Activated T-helper 1 cell treated with anti-CD3 and anti-CD28 coated beads, Interleukin-12 subunit alpha, Interleukin-12 subunit beta, Interleukin-2, Interleukin-4 antibody, amounts not matched to agents 30 ng/mL and 10 ng/mL and 1 ng/mL, durations not matched to agents 14 hours and 24 hours and 36 hours (primary cell): ENCODE measurements around the gene NME1. TPM values are rescaled to one million over a fixed set of nuclear protein-coding genes. Genes with fewer than 3 reads are reported as not detected.
A peak's percentile ranks its signal among the peaks of the same experiment; 100 is the strongest.

Experiments used
- DNase-seq: peaks from one replicate; pipeline ENCODE4 v3.0.0; 2021; ENCODE audit warnings: low spot score
- H3K27ac Mint-ChIP-seq: one replicate; pipeline ENCODE4 v1.8.0; 2021; ENCODE audit warnings: mild to moderate bottlenecking, mixed read lengths
- H3K27me3 Mint-ChIP-seq: one replicate; pipeline ENCODE4 v1.8.0; 2022; ENCODE audit warnings: mild to moderate bottlenecking, moderate library complexity, mixed read lengths; ENCODE audit not compliant: insufficient read depth
- H3K36me3 Mint-ChIP-seq: one replicate; pipeline ENCODE4 v1.8.0; 2021; ENCODE audit warnings: low read depth, mixed read lengths
- H3K4me1 Mint-ChIP-seq: one replicate; pipeline ENCODE4 v1.8.0; 2021; ENCODE audit warnings: low read depth, mixed read lengths
- H3K4me3 Mint-ChIP-seq: one replicate; pipeline ENCODE4 v1.8.0; 2021; ENCODE audit warnings: mild to moderate bottlenecking, moderate library complexity, mixed read lengths
- H3K9me3 Mint-ChIP-seq: one replicate; pipeline ENCODE4 v1.8.0; 2021; ENCODE audit warnings: mixed read lengths
- intact Hi-C: fragments of 100-400 bp; cut with micrococcal nuclease; formaldehyde crosslinking; loops from one replicate; pipeline ENCODE4 v1.15.1; 2024
- total RNA-seq: library from RNA; stranded (reverse); gene quantifications from 2 replicates; pipeline ENCODE4 v1.2.3, GENCODE V29; 2022

Gene NME1
- total RNA-seq, 1 donor from 2014 or later: 413 TPM

DNA sequence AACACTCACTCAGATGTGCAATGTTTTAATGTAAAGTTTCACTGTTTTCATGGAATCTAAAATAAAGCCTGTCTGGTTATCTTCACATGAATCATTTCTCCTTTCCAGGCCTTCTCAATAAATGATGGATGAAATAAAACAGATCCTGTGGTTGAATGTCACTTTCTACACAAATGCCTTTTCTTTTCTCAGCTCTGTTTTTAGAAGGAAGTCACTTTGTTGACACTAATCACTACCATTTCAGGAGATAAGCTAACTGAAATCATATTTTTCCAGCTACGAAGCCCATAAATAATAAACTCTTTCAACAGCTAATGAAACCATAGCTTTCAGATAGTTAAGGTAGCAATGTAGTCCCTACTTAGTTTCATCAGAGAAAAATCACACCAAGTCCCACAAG, 30.8 kb downstream of the NME1 start:
- H3K4me3 Mint-ChIP-seq: no peak overlapping the region
- H3K27me3 Mint-ChIP-seq: no peaks in the 10 kb centered on the region
- intact Hi-C loops: no loop called here
- DNase-seq: no peak
- no peaks in the 10 kb centered on the region for H3K4me1 Mint-ChIP-seq
- H3K36me3 Mint-ChIP-seq: peaks cover 18% of the 10 kb centered on the region
- H3K27ac Mint-ChIP-seq: no peak overlapping the region
- no peaks in the 10 kb centered on the region for H3K9me3 Mint-ChIP-seq

DNA sequence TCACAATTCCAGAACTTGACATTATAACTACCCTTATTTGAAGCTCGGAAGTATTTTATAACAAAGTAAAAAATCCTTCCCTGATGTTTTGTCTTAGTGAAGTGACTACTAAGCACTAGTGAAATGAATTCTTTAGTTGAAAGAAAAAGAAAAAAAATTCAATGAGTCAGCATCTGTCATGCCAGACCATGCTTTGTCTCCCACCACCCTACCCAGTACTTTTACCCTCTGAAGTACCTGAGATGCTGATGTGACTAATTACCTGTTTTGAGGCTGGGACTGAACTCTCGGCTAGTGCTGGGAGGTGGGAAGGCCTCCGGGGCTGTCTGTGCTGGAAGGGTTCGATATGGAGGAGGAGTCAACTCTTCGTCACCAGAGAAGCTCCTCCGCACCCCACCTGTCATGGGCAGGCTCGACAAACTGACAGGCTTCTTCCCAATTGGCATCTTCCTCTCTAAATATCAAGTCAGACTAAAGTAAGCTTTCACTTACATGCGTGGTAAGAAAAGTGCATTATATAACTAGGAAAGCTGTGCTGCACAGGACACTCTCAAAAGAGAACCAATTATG, 32.5 kb downstream of the NME1 start:
- no peak overlapping the region for H3K4me3 Mint-ChIP-seq
- intact Hi-C loops: no loop called here
- H3K27ac Mint-ChIP-seq: no peak overlapping the region

DNA sequence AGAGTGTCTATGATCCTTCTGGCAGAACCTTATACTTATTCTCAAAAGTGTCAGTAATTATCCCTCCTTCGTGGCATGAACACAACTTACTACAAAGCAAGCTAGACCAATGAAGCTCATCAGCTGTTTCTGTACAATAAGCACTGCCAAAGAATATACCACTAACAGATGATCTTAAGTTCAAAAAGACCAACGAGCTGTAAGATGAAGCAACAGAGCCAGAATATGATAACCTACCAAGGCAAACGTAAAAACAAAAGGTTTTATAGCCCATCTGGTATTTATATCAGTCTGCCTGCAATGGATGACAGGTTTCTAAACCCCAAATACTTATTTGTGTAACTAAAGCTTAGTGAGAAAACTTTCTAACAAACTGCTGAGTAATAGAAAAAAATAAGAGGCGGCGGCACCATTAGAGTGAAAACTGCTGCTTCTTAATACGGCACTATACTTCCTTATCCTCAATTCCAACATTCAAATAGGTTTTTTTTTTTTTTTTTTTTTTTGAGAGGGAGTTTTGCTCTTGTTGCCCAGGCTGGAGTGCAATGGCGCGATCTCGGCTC, 35.0 kb downstream of the NME1 start:
- H3K9me3 Mint-ChIP-seq: no peaks in the 10 kb centered on the region
- DNase-seq: no peak
- H3K36me3 Mint-ChIP-seq: peaks cover 27% of the 10 kb centered on the region
- no peak overlapping the region for H3K4me3 Mint-ChIP-seq
- H3K4me1 Mint-ChIP-seq: peaks cover 6% of the 10 kb centered on the region
- intact Hi-C loops: no loop called here
- H3K27me3 Mint-ChIP-seq: no peaks in the 10 kb centered on the region
- H3K27ac Mint-ChIP-seq: no peak overlapping the region

More for the DNA sequence above, 32.5 kb downstream of the NME1 start:
- DNase-seq: no peak
- Mint-ChIP-seq H3K27me3 (no peaks in the 10 kb centered on the region), H3K4me1 (peaks cover 6% of the 10 kb centered on the region), H3K36me3 (peaks cover 17% of the 10 kb centered on the region), H3K9me3 (no peaks in the 10 kb centered on the region)

DNA sequence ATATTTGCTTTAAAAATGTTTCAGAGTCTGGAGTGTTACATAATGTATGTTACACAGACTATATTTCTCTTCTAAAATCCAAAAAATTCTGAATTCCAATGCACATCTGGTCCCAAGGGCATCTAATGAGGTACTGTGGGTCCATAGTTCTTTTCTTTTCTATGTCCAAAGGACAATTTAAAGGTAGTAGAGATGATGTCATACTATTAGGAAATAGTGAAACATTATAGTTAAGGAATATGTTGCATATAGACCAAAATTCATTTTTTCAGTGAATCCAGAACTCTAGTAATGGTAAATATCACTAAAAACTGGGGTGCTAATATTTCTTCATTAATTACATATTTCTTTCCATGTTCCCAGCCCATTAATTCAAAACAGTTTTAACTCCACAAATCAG, 35.8 kb downstream of the NME1 start:
- Mint-ChIP-seq H3K36me3 (peaks cover 27% of the 10 kb centered on the region), H3K27ac (no peak overlapping the region), H3K27me3 (no peaks in the 10 kb centered on the region), H3K4me1 (peaks cover 6% of the 10 kb centered on the region), H3K9me3 (no peaks in the 10 kb centered on the region), H3K4me3 (no peak overlapping the region)
- intact Hi-C loops: no loop called here
- no peak for DNase-seq

DNA sequence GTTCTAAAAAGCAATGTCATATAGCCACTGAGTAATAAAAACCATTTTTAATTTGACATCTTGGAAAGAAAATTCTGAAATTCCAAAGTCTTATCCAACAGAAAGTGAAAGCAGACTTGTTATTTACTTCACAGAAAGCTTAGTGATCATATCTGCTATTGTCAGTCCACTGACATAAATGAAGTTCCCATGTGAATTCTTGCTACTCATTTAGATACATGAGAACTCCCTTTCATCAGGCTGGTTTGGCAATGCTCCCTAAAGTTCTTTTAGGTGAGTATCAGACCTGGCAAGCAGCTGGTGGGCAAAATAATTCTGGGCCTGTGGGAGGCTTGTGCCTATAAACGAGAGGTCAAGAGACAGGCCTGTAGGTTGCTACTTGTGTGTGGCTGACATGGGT, 36.3 kb downstream of the NME1 start:
- DNase-seq: no peak
- Mint-ChIP-seq H3K27me3 (no peaks in the 10 kb centered on the region), H3K9me3 (no peaks in the 10 kb centered on the region), H3K27ac (no peak overlapping the region), H3K36me3 (peaks cover 25% of the 10 kb centered on the region), H3K4me3 (no peak overlapping the region), H3K4me1 (peaks cover 6% of the 10 kb centered on the region)
- intact Hi-C loops: no loop called here

DNA sequence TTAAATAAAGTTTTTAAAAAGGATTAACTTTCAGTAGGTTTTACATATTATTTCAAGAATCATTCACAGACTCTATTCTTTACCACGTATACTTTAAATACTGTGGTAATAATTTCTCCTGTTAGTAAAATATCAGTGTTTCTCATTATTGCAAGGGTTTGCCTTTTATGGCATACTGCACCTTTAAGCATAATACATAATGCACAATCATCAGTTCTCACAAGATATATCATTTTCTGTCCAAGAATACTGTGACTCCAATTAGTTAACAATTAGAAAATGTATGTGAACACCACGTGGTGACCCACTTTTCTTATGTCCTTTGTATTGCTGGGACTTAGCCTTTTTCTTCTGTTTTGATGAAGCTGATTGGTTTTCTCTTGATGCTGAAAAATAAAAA, 38.5 kb downstream of the NME1 start:
- Mint-ChIP-seq H3K27ac (no peak overlapping the region), H3K27me3 (no peaks in the 10 kb centered on the region), H3K36me3 (peaks cover 26% of the 10 kb centered on the region), H3K9me3 (no peaks in the 10 kb centered on the region), H3K4me3 (no peak overlapping the region), H3K4me1 (peaks cover 6% of the 10 kb centered on the region)
- no peak for DNase-seq
- intact Hi-C loops: no loop called here

DNA sequence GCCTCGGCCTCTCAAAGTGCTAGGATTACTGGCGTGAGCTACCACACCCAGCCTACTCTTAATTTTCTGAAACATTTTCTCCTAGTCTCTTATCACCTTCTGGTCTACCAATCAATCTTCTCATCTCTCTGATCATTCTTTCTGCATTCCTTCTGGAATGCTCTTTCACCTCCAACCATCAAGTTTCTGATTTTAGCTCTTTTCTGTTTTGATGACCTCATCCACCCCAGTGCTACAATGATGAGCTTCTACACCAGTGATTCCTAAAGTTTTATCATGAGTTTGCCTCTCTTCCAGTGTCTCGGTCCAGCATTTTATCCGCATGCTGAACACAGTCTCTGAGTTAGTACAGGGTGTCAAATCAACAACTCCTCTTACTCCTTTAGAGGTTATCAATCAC, 44.4 kb downstream of the NME1 start:
- Mint-ChIP-seq H3K36me3 (peaks cover 29% of the 10 kb centered on the region), H3K4me1 (peaks cover 9% of the 10 kb centered on the region), H3K9me3 (no peaks in the 10 kb centered on the region), H3K4me3 (no peak overlapping the region), H3K27me3 (no peaks in the 10 kb centered on the region), H3K27ac (no peak overlapping the region)
- intact Hi-C loops: no loop called here
- DNase-seq: no peak

DNA sequence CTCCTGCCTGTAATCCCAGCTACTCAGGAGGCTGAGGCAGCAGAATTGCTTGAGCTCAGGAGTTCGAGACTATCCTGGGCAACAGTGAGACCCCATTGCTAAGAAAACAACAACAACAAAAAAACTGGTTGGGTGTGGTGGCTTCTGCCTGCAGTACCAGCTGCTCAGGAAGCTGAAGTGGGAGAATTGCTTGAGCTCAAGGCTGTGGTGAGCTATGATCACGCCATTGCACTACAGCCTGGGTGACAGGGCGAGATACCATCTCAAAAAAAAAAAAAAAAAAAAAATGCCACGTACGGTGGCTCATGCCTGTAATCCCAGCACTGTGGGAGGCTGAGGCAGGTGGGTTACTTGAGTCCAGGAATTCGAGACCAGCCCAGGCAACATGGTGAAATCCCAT, 46.9 kb downstream of the NME1 start:
- intact Hi-C loops: no loop called here
- H3K36me3 Mint-ChIP-seq: peaks cover 34% of the 10 kb centered on the region
- H3K9me3 Mint-ChIP-seq: no peaks in the 10 kb centered on the region
- H3K4me3 Mint-ChIP-seq: no peak overlapping the region
- peaks cover 9% of the 10 kb centered on the region for H3K4me1 Mint-ChIP-seq
- DNase-seq: no peak
- no peaks in the 10 kb centered on the region for H3K27me3 Mint-ChIP-seq
- H3K27ac Mint-ChIP-seq: no peak overlapping the region

DNA sequence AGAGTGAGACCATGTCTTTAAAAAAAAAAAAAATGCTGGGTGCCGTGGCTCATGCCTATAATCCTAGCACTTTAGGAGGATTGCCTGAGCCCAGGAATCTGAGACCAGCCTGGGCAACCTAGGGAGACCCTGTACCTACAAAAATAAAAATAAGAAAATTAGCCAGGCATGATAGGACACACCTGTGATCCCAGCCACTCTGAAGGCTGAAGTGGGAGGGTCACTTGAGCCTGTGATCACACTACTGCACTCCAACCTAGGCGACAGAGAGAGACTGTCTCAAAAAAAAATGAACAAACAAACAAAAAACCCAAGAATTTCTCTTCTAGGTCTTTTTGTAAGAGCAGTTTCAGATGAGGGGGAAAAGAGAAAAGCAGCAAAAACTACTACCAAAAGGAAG, 47.5 kb downstream of the NME1 start:
- Mint-ChIP-seq H3K4me1 (peaks cover 9% of the 10 kb centered on the region), H3K27ac (peak overlapping the region; percentile 44)

DNA sequence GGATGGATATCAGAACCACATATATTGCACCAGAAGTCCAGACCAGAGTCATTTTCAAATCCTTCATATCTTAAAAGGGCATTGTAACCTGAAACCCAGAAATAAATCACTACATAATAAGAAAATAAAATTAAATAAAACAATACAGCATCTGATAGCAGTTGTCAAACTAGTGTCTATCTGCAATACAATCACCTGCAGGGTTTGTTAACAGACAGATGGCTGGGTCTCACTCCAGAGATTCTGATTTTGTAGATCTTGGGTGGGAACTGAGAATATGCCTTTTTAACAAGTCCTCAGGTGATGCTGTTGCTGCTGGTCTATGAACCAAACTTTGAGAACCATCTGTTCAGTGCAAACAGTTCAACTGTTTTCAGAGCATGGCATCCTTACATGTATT, 50.5 kb downstream of the NME1 start:
- DNase-seq: no peak
- H3K4me1 Mint-ChIP-seq: peaks cover 9% of the 10 kb centered on the region
- H3K9me3 Mint-ChIP-seq: no peaks in the 10 kb centered on the region
- H3K27me3 Mint-ChIP-seq: no peaks in the 10 kb centered on the region
- peaks cover 38% of the 10 kb centered on the region for H3K36me3 Mint-ChIP-seq
- H3K27ac Mint-ChIP-seq: no peak overlapping the region
- no peak overlapping the region for H3K4me3 Mint-ChIP-seq
- intact Hi-C loops: no loop called here

More for the DNA sequence above, 47.5 kb downstream of the NME1 start:
- intact Hi-C loops: no loop called here
- H3K27me3 Mint-ChIP-seq: no peaks in the 10 kb centered on the region
- no peak for DNase-seq
- H3K9me3 Mint-ChIP-seq: no peaks in the 10 kb centered on the region
- H3K36me3 Mint-ChIP-seq: peaks cover 32% of the 10 kb centered on the region
- no peak overlapping the region for H3K4me3 Mint-ChIP-seq

Other genes with a start within 250 kb of the NME1 start
- gene SPAG9, start 32.7 kb upstream of the NME1 start, total RNA-seq: 44.1 and 45.2 TPM in 2 replicates
- 664 and 674 TPM in 2 replicates for gene NME2, start 12.9 kb downstream of the NME1 start, total RNA-seq
- 12.0 and 14.2 TPM in 2 replicates for gene MBTD1, start 106.5 kb downstream of the NME1 start, total RNA-seq
- 89.7 and 95.6 TPM in 2 replicates for gene UTP18, start 107.0 kb downstream of the NME1 start, total RNA-seq